ENCODE results near the gene TRPM4.

TRPM4 gene

GRCh38 chr19:49157445-49158224 is at the start of gene TRPM4:
Gene TRPM4, plus strand, starts transcription at chr19:49157792. Its CDS starts 75 bp downstream, at chr19:49157867.
- no peaks in the 10 kb centered on the region for H3K27me3 ChIP-seq (ENCODE audit: control insufficient read depth, insufficient read depth, low read length)
- no peak within 1 kb of the TSS for H3K27ac ChIP-seq (ENCODE audit: low read length)
- no CpG with 5 or more reads among the region's 41 CpGs for WGBS (ENCODE audit: insufficient coverage, insufficient read length)
- no peak for DNase-seq (ENCODE audit: low read depth, low spot score)
- H3K4me3 ChIP-seq (ENCODE audit: low read length), result peak within 1 kb of the TSS; percentile 49
- no peaks in the 10 kb centered on the region for H3K36me3 ChIP-seq (ENCODE audit: control insufficient read depth, insufficient read depth, low read length)
- H3K9me3 ChIP-seq (ENCODE audit: control insufficient read depth, insufficient read depth, low read length), result no peaks in the 10 kb centered on the region
- peaks cover 9% of the 10 kb centered on the region for H3K4me1 ChIP-seq (ENCODE audit: control insufficient read depth, insufficient read depth, low read length)

GRCh38 chr19:49109051-49109450 is 48.5 kb upstream of the TRPM4 start:
- DNase-seq (ENCODE audit: low read depth, low spot score), result no peak
- Histone ChIP-seq H3K27me3 (ENCODE audit: control insufficient read depth, insufficient read depth, low read length) (no peaks in the 10 kb centered on the region), H3K27ac (ENCODE audit: low read length) (no peak overlapping the region), H3K36me3 (ENCODE audit: control insufficient read depth, insufficient read depth, low read length) (peaks cover 40% of the 10 kb centered on the region), H3K4me3 (ENCODE audit: low read length) (no peak overlapping the region), H3K4me1 (ENCODE audit: control insufficient read depth, insufficient read depth, low read length) (peaks cover 2% of the 10 kb centered on the region; the same call in 1 of the 2 replicates), H3K9me3 (ENCODE audit: control insufficient read depth, insufficient read depth, low read length) (no peaks in the 10 kb centered on the region)
- WGBS (ENCODE audit: insufficient coverage, insufficient read length), result no CpG with 5 or more reads among the region's 5 CpGs

GRCh38 chr19:49109569-49110233 is 47.9 kb upstream of the TRPM4 start:
- H3K36me3 ChIP-seq (ENCODE audit: control insufficient read depth, insufficient read depth, low read length), result peaks cover 34% of the 10 kb centered on the region

GRCh38 chr19:49110567-49110966 is 47.0 kb upstream of the TRPM4 start:
- Histone ChIP-seq H3K9me3 (ENCODE audit: control insufficient read depth, insufficient read depth, low read length) (no peaks in the 10 kb centered on the region), H3K4me1 (ENCODE audit: control insufficient read depth, insufficient read depth, low read length) (peaks cover 3% of the 10 kb centered on the region; the same call in 1 of the 2 replicates), H3K27me3 (ENCODE audit: control insufficient read depth, insufficient read depth, low read length) (no peaks in the 10 kb centered on the region), H3K4me3 (ENCODE audit: low read length) (no peak overlapping the region), H3K36me3 (ENCODE audit: control insufficient read depth, insufficient read depth, low read length) (peaks cover 27% of the 10 kb centered on the region), H3K27ac (ENCODE audit: low read length) (no peak overlapping the region)
- WGBS (ENCODE audit: insufficient coverage, insufficient read length), result no CpG with 5 or more reads among the region's 3 CpGs
- DNase-seq (ENCODE audit: low read depth, low spot score), result no peak

More at GRCh38 chr19:49109569-49110233, 47.9 kb upstream of the TRPM4 start:
- Histone ChIP-seq H3K27me3 (ENCODE audit: control insufficient read depth, insufficient read depth, low read length) (no peaks in the 10 kb centered on the region), H3K9me3 (ENCODE audit: control insufficient read depth, insufficient read depth, low read length) (no peaks in the 10 kb centered on the region), H3K4me1 (ENCODE audit: control insufficient read depth, insufficient read depth, low read length) (peaks cover 2% of the 10 kb centered on the region; the same call in 1 of the 2 replicates), H3K27ac (ENCODE audit: low read length) (no peak overlapping the region), H3K4me3 (ENCODE audit: low read length) (no peak overlapping the region)
- WGBS (ENCODE audit: insufficient coverage, insufficient read length), result no CpG with 5 or more reads among the region's 8 CpGs
- DNase-seq (ENCODE audit: low read depth, low spot score), result no peak

GRCh38 chr19:49111218-49111998 is 46.2 kb upstream of the TRPM4 start:
- H3K4me1 ChIP-seq (ENCODE audit: control insufficient read depth, insufficient read depth, low read length), result peaks cover 3% of the 10 kb centered on the region; the same call in 1 of the 2 replicates
- H3K4me3 ChIP-seq (ENCODE audit: low read length), result no peak overlapping the region
- H3K27ac ChIP-seq (ENCODE audit: low read length), result no peak overlapping the region
- DNase-seq (ENCODE audit: low read depth, low spot score), result no peak
- no peaks in the 10 kb centered on the region for H3K27me3 ChIP-seq (ENCODE audit: control insufficient read depth, insufficient read depth, low read length)
- peaks cover 27% of the 10 kb centered on the region for H3K36me3 ChIP-seq (ENCODE audit: control insufficient read depth, insufficient read depth, low read length)
- no CpG with 5 or more reads among the region's 11 CpGs for WGBS (ENCODE audit: insufficient coverage, insufficient read length)
- H3K9me3 ChIP-seq (ENCODE audit: control insufficient read depth, insufficient read depth, low read length), result no peaks in the 10 kb centered on the region

- no peaks in the 10 kb centered on the region for H3K27me3 ChIP-seq (ENCODE audit: control insufficient read depth, insufficient read depth, low read length)
- peak within 1 kb of the TSS; percentile 83 for H3K4me3 ChIP-seq (ENCODE audit: low read length)
- H3K36me3 ChIP-seq (ENCODE audit: control insufficient read depth, insufficient read depth, low read length), result peaks cover 10% of the 10 kb centered on the region
- no peak for DNase-seq (ENCODE audit: low read depth, low spot score)
- no peak within 1 kb of the TSS for H3K27ac ChIP-seq (ENCODE audit: low read length)
- H3K9me3 ChIP-seq (ENCODE audit: control insufficient read depth, insufficient read depth, low read length), result no peaks in the 10 kb centered on the region
- no CpG with 5 or more reads among the region's 66 CpGs for WGBS (ENCODE audit: insufficient coverage, insufficient read length)
- H3K4me1 ChIP-seq (ENCODE audit: control insufficient read depth, insufficient read depth, low read length), result peaks cover 3% of the 10 kb centered on the region
These were observed 43.6 kb upstream of the TRPM4 start, which contains the start of gene LIN7B for GRCh38 chr19:49113762-49114629. Gene LIN7B, plus strand, starts transcription at chr19:49114370. Its CDS starts 35 bp downstream, at chr19:49114405.

- no peak for DNase-seq (ENCODE audit: low read depth, low spot score)
- WGBS (ENCODE audit: insufficient coverage, insufficient read length), result no CpG with 5 or more reads among the region's 68 CpGs
- Histone ChIP-seq H3K27me3 (ENCODE audit: control insufficient read depth, insufficient read depth, low read length) (no peaks in the 10 kb centered on the region), H3K9me3 (ENCODE audit: control insufficient read depth, insufficient read depth, low read length) (no peaks in the 10 kb centered on the region), H3K27ac (ENCODE audit: low read length) (no peak overlapping the region), H3K4me1 (ENCODE audit: control insufficient read depth, insufficient read depth, low read length) (peaks cover 3% of the 10 kb centered on the region), H3K36me3 (ENCODE audit: control insufficient read depth, insufficient read depth, low read length) (peaks cover 4% of the 10 kb centered on the region; the same call in 1 of the 2 replicates), H3K4me3 (ENCODE audit: low read length) (peak overlapping the region; percentile 83)
These were observed 42.8 kb upstream of the TRPM4 start for GRCh38 chr19:49114630-49115363.

GRCh38 chr19:49116544-49116943 is 41.0 kb upstream of the TRPM4 start:
- no peaks in the 10 kb centered on the region for H3K9me3 ChIP-seq (ENCODE audit: control insufficient read depth, insufficient read depth, low read length)
- no CpG with 5 or more reads among the region's 1 CpG for WGBS (ENCODE audit: insufficient coverage, insufficient read length)
- peaks cover 3% of the 10 kb centered on the region; the same call in 1 of the 2 replicates for H3K36me3 ChIP-seq (ENCODE audit: control insufficient read depth, insufficient read depth, low read length)
- H3K27me3 ChIP-seq (ENCODE audit: control insufficient read depth, insufficient read depth, low read length), result peaks cover 9% of the 10 kb centered on the region
- no peak overlapping the region for H3K4me3 ChIP-seq (ENCODE audit: low read length)
- H3K4me1 ChIP-seq (ENCODE audit: control insufficient read depth, insufficient read depth, low read length), result peaks cover 3% of the 10 kb centered on the region
- H3K27ac ChIP-seq (ENCODE audit: low read length), result no peak overlapping the region
- DNase-seq (ENCODE audit: low read depth, low spot score), result no peak

Measured in iPS DF 6.9 (cell line).